LNCaP clone FGC (cell line): Measurements from ENCODE around the gene TBC1D12.
"Not testable (repeated sequence)": the region's sequence is repeated elsewhere in the genome, so short reads cannot be mapped to it uniquely, and the experiment has no call there.

Experiments used
- DNase-seq: peaks from one replicate; pipeline ENCODE4 v3.0.0-alpha.2; 2011; ENCODE audit warnings: low read depth
- H3K4me3 ChIP-seq: 2 replicates; pipeline ENCODE4 v1.5.1; 2011; ENCODE audit warnings: mild to moderate bottlenecking, low read depth, low read length, control low read depth
- TF ChIP-seq, protein P1 (sequence below): IDR thresholded peaks from 2 replicates; pipeline ENCODE4 v1.5.1; 2012; ENCODE audit warnings: mild to moderate bottlenecking; ENCODE audit not compliant: control insufficient read depth, insufficient read depth; ENCODE audit errors: extremely low read depth

Gene TBC1D12

DNA sequence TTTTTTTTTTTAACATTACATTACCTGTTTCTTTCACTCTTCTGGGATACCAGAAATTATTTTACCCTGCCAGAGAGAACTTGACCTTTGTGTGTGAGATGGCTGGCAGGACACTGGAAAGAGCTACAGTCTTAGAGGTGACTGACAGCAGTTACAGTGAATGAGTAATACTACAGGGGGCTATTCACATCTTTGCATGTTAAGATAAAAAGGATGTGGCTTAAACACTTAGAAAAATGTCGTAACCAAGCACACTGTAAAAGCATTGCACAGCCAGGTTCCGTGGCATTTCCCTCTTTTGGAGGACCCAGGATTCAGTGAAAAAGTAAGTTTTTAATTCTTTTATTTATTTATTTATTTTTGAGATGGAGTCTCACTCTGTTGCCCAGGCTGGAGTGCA lies 18.8 kb upstream of the TBC1D12 start:
- no peak overlapping the region for H3K4me3 ChIP-seq
- DNase-seq, result no peak
- TF ChIP-seq, protein P1, sequence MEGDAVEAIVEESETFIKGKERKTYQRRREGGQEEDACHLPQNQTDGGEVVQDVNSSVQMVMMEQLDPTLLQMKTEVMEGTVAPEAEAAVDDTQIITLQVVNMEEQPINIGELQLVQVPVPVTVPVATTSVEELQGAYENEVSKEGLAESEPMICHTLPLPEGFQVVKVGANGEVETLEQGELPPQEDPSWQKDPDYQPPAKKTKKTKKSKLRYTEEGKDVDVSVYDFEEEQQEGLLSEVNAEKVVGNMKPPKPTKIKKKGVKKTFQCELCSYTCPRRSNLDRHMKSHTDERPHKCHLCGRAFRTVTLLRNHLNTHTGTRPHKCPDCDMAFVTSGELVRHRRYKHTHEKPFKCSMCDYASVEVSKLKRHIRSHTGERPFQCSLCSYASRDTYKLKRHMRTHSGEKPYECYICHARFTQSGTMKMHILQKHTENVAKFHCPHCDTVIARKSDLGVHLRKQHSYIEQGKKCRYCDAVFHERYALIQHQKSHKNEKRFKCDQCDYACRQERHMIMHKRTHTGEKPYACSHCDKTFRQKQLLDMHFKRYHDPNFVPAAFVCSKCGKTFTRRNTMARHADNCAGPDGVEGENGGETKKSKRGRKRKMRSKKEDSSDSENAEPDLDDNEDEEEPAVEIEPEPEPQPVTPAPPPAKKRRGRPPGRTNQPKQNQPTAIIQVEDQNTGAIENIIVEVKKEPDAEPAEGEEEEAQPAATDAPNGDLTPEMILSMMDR, result no peak

- DNase-seq, H3K4me3 ChIP-seq: not testable (repeated sequence)
Measured at GRCh38 chr10:94385733-94386132, 16.6 kb upstream of the TBC1D12 start.

GRCh38 chr10:94392117-94392516 lies 10.2 kb upstream of the TBC1D12 start:
- H3K4me3 ChIP-seq, DNase-seq: not testable (repeated sequence)

DNA sequence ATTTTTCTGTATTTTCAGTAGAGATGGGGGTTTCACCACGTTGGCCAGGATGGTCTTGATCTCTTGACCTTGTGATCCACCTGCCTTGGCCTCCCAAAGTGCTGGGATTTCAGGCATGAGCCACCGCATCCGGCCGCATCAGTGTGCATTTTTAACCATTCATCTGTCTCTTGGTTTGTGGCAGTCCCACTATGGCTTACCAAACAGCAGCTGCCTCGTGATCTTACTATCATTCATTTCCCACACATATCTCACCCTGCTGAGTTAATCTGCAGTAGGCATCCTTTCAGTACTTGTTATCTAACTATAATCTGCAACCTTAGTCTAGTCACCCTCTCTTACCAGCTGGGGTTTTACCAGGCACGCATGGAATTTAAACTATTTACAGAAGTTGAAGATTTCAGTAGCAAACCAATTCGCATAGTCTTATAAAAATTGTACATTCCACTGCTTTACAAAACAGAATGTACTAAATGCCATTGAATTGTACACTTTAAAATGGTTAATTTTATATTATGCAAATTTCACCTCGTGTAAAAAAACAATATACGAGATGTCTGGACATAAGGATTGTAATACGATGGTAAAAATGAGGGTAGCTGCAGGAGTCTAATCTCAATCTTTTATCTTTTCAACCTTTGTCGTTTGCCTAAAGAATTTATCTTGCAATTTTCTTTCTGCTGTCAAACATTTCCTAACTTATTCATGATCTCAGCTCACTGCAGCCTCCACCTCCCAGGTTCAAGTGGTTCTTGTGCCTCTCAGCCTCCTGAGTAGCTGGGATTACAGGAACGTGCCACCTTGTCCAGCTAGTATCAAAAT lies 4.6 kb upstream of the TBC1D12 start:
- DNase-seq, result no peak
- H3K4me3 ChIP-seq, result no peak overlapping the region
- TF ChIP-seq, protein P1, result no peak

DNA sequence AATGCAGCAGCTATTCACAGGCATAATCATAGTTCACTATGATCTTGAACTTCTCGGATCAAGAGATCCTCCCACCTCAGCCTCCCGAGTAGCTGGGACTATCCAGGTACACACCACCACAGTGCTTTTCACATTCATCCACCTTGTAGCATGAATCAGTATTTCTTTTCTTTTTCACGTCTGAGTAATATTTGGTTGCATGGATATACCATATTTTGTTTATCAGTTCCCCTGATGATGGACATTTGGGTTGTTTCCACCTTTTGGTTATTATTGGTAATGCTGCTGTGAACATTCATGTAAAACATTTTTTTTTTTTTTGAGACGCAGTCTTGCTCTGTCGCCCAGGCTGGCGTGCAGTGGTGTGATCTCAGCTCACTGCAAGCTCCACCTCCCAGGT lies 3.6 kb upstream of the TBC1D12 start:
- no peak for DNase-seq
- TF ChIP-seq, protein P1, result no peak

GRCh38 chr10:94402843-94403379 lies 570 bp downstream of the TBC1D12 start:
- H3K4me3 ChIP-seq, result peak overlapping the region; percentile 64
- DNase-seq, result no peak
- TF ChIP-seq, protein P1, result no peak

More for the DNA sequence above, 3.6 kb upstream of the TBC1D12 start:
- no peak overlapping the region for H3K4me3 ChIP-seq

- TF ChIP-seq, protein P1, result no peak
- peak overlapping the region; percentile 64 for H3K4me3 ChIP-seq
- DNase-seq, result peak; percentile 67
Measured at GRCh38 chr10:94403380-94404213, 1.3 kb downstream of the TBC1D12 start.

DNA sequence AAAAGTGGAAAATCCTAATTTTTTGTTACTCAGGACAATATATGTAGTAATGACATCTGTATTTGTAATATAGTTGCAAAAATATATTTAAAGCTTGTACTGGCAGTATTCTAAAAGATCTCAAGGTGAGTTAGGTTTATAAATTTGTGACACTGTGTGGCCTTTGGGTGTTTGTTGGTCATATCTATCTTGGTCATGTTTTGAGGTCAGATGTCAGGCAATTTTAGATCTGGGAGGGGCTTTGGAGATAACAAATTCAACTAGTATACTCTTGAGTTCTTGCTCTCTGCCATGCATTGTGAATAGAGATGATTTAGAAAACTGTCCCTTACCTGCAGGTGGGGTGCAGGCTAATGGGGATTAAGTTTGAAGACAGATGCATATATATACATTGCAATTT lies 3.1 kb downstream of the TBC1D12 start:
- no peak for DNase-seq
- TF ChIP-seq, protein P1, result no peak
- H3K4me3 ChIP-seq, result no peak overlapping the region
